ENCODE data around the gene C22orf42. TPM values are rescaled to one million over a fixed set of nuclear protein-coding genes. Genes with fewer than 3 reads are reported as not detected.

C22orf42 gene
- total RNA-seq, 4 donors from 2014 or later, result not detected

DNA sequence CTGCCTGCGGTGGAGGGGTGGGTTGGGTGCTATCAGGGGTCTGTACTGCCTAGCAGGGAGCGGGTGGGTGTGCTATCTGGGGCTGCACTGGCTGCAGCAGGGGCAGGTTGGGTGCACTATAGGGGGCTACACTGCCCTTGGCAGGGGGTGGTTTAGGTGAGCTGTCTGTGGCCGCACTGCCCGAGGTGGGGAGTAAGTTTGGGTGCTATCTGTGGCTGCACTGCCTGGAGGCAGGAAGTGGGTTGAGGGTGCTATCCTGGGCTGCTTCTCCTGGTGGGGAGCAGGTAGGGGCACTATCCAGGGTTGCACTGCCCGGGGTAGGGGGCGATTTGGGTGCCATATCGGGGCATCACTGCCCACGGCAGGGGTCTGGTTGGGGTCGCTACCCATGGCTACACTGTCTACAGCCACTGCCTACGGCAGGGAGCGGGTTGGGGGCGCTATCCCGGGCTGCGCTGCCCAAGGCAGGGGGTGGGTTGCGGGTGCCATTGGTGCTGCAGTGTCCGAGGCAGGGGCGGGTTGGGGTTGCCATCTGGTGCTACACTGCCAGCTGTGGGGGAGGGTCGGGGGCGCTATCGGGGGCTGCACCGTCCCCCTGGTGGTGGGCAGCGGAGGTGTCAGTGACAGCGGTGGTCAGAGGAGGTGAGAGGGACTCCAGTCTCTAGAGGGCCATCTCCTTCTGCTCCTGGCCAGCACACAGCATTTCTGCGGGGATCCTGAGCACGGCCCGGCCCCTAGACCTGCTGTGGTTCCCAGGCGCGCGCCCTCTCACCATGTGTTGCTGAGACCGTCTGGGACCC, 47.1 kb upstream of the C22orf42 start:
- WGBS, result 97% methylated on average over 6 of the region's 30 CpGs
- TF ChIP-seq POLR2AphosphoS5 (IDR thresholded peaks at IDR 0.05) (no peak), POLR2A (IDR thresholded peaks at IDR 0.05) (no peak), EP300 (IDR thresholded peaks at IDR 0.05) (no peak)
- TF ChIP-seq, protein P1, sequence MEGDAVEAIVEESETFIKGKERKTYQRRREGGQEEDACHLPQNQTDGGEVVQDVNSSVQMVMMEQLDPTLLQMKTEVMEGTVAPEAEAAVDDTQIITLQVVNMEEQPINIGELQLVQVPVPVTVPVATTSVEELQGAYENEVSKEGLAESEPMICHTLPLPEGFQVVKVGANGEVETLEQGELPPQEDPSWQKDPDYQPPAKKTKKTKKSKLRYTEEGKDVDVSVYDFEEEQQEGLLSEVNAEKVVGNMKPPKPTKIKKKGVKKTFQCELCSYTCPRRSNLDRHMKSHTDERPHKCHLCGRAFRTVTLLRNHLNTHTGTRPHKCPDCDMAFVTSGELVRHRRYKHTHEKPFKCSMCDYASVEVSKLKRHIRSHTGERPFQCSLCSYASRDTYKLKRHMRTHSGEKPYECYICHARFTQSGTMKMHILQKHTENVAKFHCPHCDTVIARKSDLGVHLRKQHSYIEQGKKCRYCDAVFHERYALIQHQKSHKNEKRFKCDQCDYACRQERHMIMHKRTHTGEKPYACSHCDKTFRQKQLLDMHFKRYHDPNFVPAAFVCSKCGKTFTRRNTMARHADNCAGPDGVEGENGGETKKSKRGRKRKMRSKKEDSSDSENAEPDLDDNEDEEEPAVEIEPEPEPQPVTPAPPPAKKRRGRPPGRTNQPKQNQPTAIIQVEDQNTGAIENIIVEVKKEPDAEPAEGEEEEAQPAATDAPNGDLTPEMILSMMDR (IDR thresholded peaks at IDR 0.05), result no peak
- Histone ChIP-seq H3K4me1 (peaks cover 21% of the 10 kb centered on the region), H3K9me3 (no peaks in the 10 kb centered on the region), H3K36me3 (no peaks in the 10 kb centered on the region), H3K4me3 (no peak overlapping the region), H3K27me3 (peaks cover 48% of the 10 kb centered on the region), H3K27ac (no peak overlapping the region)
- DNase-seq (ENCODE audit: low spot score in 2 of 2), result no peak

- no peak for DNase-seq (ENCODE audit: low spot score in 2 of 2)
- H3K27me3 ChIP-seq, result peaks cover 48% of the 10 kb centered on the region
- H3K4me1 ChIP-seq, result peaks cover 21% of the 10 kb centered on the region
- H3K9me3 ChIP-seq, result no peaks in the 10 kb centered on the region
- WGBS, result 69% methylated on average over 29 of the region's 41 CpGs
- peak within 1 kb of the TSS; percentile 4 for H3K4me3 ChIP-seq
- no peaks in the 10 kb centered on the region for H3K36me3 ChIP-seq
- no peak for TF ChIP-seq EP300 (IDR thresholded peaks at IDR 0.05)
- TF ChIP-seq, protein P1 (IDR thresholded peaks at IDR 0.05), result no peak
- H3K27ac ChIP-seq, result no peak within 1 kb of the TSS
These were observed 46.0 kb upstream of the C22orf42 start, which contains the start of gene RFPL2 for GRCh38 chr22:32204856-32205722. TSS of gene RFPL2 (minus strand) at chr22:32205073. CDS start at chr22:32202451, 2,622 bp downstream.

DNA sequence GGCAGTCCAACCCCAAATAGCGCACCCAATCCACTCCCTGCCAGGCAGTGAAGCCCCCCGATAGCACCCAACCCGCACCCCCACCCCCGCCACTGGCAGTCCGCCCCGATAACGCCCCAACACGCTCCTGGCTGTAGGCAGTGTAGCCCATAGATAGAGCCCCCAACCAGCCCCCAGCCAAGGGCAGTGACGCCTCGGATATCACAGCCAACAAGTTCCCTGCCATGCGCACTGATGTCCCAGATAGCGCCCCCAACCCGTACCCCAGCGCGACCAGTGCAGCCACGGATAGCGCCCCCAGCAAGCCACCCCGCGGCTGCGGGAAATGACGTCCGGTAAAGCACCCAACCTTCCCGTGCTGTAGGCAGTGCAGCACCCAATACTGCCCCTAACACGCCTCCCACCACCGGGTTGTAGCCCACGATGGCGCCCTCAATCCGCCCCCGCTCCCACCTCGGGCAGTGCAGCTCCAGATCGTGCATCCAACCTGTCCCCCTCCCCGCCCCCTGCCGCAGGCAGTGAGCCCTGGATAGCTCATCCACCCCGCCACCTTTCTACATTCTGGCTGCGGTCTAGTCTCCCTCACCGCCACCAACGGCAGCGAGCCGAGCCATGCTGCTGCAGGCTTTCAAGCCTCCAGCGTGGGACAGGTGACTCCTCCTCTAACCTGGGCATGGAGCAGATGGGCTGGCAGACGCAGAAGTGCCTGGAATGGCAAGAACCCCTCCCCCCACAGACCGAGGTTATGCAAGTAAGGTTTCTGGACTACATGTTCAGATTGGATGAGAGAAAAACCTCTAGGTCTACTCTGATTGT, 45.1 kb upstream of the C22orf42 start:
- 46% methylated on average over 33 of the region's 42 CpGs for WGBS
- H3K27me3 ChIP-seq, result peaks cover 48% of the 10 kb centered on the region

GRCh38 chr22:32203181-32204039, 44.3 kb upstream of the C22orf42 start:
- 32% methylated on average over 28 of the region's 53 CpGs for WGBS
- no peak for DNase-seq (ENCODE audit: low spot score in 2 of 2)
- TF ChIP-seq, protein P1 (IDR thresholded peaks at IDR 0.05), result no peak
- TF ChIP-seq POLR2A (IDR thresholded peaks at IDR 0.05), result no peak
- TF ChIP-seq POLR2AphosphoS5 (IDR thresholded peaks at IDR 0.05), result no peak
- no peak for TF ChIP-seq EP300 (IDR thresholded peaks at IDR 0.05)
- H3K36me3 ChIP-seq, result no peaks in the 10 kb centered on the region
- no peak overlapping the region for H3K27ac ChIP-seq
- H3K4me3 ChIP-seq, result peak overlapping the region; percentile 29
- H3K27me3 ChIP-seq, result peaks cover 55% of the 10 kb centered on the region
- H3K9me3 ChIP-seq, result no peaks in the 10 kb centered on the region
- H3K4me1 ChIP-seq, result peaks cover 21% of the 10 kb centered on the region

More for the DNA sequence above, 45.1 kb upstream of the C22orf42 start:
- no peak for DNase-seq (ENCODE audit: low spot score in 2 of 2)
- Histone ChIP-seq H3K27ac (no peak overlapping the region), H3K36me3 (no peaks in the 10 kb centered on the region), H3K9me3 (no peaks in the 10 kb centered on the region), H3K4me3 (peak overlapping the region; percentile 4), H3K4me1 (peaks cover 21% of the 10 kb centered on the region)
- TF ChIP-seq POLR2AphosphoS5 (IDR thresholded peaks at IDR 0.05) (no peak), POLR2A (IDR thresholded peaks at IDR 0.05) (no peak), EP300 (IDR thresholded peaks at IDR 0.05) (no peak)
- TF ChIP-seq, protein P1 (IDR thresholded peaks at IDR 0.05), result no peak
